ENCODE data around the gene RIOK3.

The RIOK3 gene

DNA sequence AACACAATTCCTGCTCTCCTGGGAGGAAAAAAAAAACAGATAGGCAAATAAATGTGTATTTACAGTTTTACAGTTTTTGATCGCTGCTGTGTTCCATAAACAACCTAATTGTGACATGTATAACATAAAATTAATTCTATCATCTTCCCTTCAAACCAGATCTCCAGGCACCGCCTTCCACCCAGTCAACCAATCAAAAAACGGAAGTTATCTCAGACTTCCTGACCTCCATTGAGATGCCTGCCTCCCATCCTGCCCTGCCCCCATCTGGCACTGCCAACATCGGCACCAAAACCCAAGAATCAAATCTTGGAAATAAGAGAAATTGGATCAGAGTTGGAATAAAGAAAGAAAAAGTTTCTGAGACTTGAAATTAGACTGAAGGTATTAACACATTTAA is 3.1 kb upstream of the RIOK3 start:
- Histone ChIP-seq H3K27ac (ENCODE audit: low read depth in 2 of 2, low read length in 2 of 2) (no peak overlapping the region), H3K4me3 (ENCODE audit: low read length in 2 of 2) (no peak overlapping the region), H3K36me3 (ENCODE audit: control insufficient read depth in 2 of 2, insufficient read depth in 2 of 2, low read length in 2 of 2) (no peaks in the 10 kb centered on the region), H3K9ac (ENCODE audit: low read depth in 1 of 2, low read length in 2 of 2) (no peak overlapping the region), H3K4me1 (ENCODE audit: control insufficient read depth in 2 of 2, insufficient read depth in 2 of 2, low read length in 2 of 2) (peaks cover 13 to 14% of the 10 kb centered on the region in 2 donors), H3K9me3 (ENCODE audit: control insufficient read depth in 2 of 2, low read length in 2 of 2) (no peaks in the 10 kb centered on the region), H3K27me3 (ENCODE audit: control insufficient read depth in 2 of 2, insufficient read depth in 2 of 2, low read length in 2 of 2) (no peaks in the 10 kb centered on the region)

DNA sequence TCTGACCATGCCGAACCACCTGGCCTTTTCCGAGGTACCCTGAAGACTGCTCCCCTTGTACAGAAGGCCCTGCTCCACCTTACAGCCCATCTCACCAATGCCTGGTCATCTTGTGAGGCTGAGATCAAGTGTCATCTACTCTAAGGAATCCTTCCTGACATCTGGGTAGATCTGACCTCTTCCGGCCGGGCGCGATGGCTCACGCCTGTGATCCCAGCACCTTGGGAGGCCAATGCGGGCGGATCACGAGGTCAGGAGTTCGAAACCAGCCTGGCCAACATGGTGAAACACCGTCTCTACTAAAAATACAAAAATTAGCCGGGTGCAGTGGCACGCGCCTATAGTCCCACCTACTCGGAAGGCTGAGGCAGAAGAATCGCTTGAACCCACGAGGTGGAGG is 2.1 kb upstream of the RIOK3 start:
- Histone ChIP-seq H3K9ac (ENCODE audit: low read depth in 1 of 2, low read length in 2 of 2) (no peak overlapping the region), H3K4me3 (ENCODE audit: low read length in 2 of 2) (no peak overlapping the region), H3K9me3 (ENCODE audit: control insufficient read depth in 2 of 2, low read length in 2 of 2) (no peaks in the 10 kb centered on the region), H3K27me3 (ENCODE audit: control insufficient read depth in 2 of 2, insufficient read depth in 2 of 2, low read length in 2 of 2) (no peaks in the 10 kb centered on the region), H3K36me3 (ENCODE audit: control insufficient read depth in 2 of 2, insufficient read depth in 2 of 2, low read length in 2 of 2) (no peaks in the 10 kb centered on the region), H3K27ac (ENCODE audit: low read depth in 2 of 2, low read length in 2 of 2) (no peak overlapping the region), H3K4me1 (ENCODE audit: control insufficient read depth in 2 of 2, insufficient read depth in 2 of 2, low read length in 2 of 2) (peaks cover 13 to 14% of the 10 kb centered on the region in 2 donors)

DNA sequence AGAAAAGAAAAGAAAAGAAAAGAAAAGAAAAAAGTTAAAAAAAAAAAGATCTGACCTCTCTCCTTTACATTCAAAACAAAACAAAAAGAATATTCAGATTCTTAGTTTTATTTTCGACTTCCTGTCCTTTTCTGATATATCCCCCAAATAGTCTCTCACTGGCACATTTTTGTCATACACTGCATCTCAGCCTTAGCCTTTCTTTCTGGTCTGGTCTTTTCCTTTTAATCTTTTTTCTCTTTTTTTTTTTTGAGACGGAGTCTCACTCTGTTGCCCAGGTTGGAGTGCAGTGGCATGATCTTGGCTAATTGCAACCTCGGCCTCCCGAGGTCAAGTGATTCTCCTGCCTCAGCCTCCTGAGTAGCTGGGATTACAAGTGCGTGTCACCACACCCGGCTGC is 1.6 kb upstream of the RIOK3 start:
- H3K4me3 ChIP-seq (ENCODE audit: low read length in 2 of 2), result no peak overlapping the region
- no peak overlapping the region for H3K9ac ChIP-seq (ENCODE audit: low read depth in 1 of 2, low read length in 2 of 2)
- H3K4me1 ChIP-seq (ENCODE audit: control insufficient read depth in 2 of 2, insufficient read depth in 2 of 2, low read length in 2 of 2), result peaks cover 13 to 18% of the 10 kb centered on the region in 2 donors
- peak overlapping the region in 1 of 2 donors; percentile 98 for H3K27ac ChIP-seq (ENCODE audit: low read depth in 2 of 2, low read length in 2 of 2)
- no peaks in the 10 kb centered on the region for H3K27me3 ChIP-seq (ENCODE audit: control insufficient read depth in 2 of 2, insufficient read depth in 2 of 2, low read length in 2 of 2)
- H3K36me3 ChIP-seq (ENCODE audit: control insufficient read depth in 2 of 2, insufficient read depth in 2 of 2, low read length in 2 of 2), result no peaks in the 10 kb centered on the region
- H3K9me3 ChIP-seq (ENCODE audit: control insufficient read depth in 2 of 2, low read length in 2 of 2), result no peaks in the 10 kb centered on the region

- no peaks in the 10 kb centered on the region for H3K27me3 ChIP-seq (ENCODE audit: control insufficient read depth in 2 of 2, insufficient read depth in 2 of 2, low read length in 2 of 2)
- no peaks in the 10 kb centered on the region for H3K36me3 ChIP-seq (ENCODE audit: control insufficient read depth in 2 of 2, insufficient read depth in 2 of 2, low read length in 2 of 2)
- peak overlapping the region; percentile 98 to 100 for H3K27ac ChIP-seq (ENCODE audit: low read depth in 2 of 2, low read length in 2 of 2)
- H3K4me3 ChIP-seq (ENCODE audit: low read length in 2 of 2), result peak overlapping the region; percentile 99 to 100
- H3K9me3 ChIP-seq (ENCODE audit: control insufficient read depth in 2 of 2, low read length in 2 of 2), result no peaks in the 10 kb centered on the region
- peaks cover 13 to 18% of the 10 kb centered on the region in 2 donors for H3K4me1 ChIP-seq (ENCODE audit: control insufficient read depth in 2 of 2, insufficient read depth in 2 of 2, low read length in 2 of 2)
- peak overlapping the region; percentile 97 to 100 for H3K9ac ChIP-seq (ENCODE audit: low read depth in 1 of 2, low read length in 2 of 2)
These were observed 750 bp upstream of the RIOK3 start for GRCh38 chr18:23452347-23452727.

- peak overlapping the region; percentile 98 to 100 for H3K27ac ChIP-seq (ENCODE audit: low read depth in 2 of 2, low read length in 2 of 2)
- H3K9ac ChIP-seq (ENCODE audit: low read depth in 1 of 2, low read length in 2 of 2), result peak overlapping the region; percentile 97 to 100
- no peaks in the 10 kb centered on the region for H3K27me3 ChIP-seq (ENCODE audit: control insufficient read depth in 2 of 2, insufficient read depth in 2 of 2, low read length in 2 of 2)
- H3K9me3 ChIP-seq (ENCODE audit: control insufficient read depth in 2 of 2, low read length in 2 of 2), result no peaks in the 10 kb centered on the region
- peaks cover 18 to 26% of the 10 kb centered on the region in 2 donors for H3K4me1 ChIP-seq (ENCODE audit: control insufficient read depth in 2 of 2, insufficient read depth in 2 of 2, low read length in 2 of 2)
- peak overlapping the region; percentile 99 to 100 for H3K4me3 ChIP-seq (ENCODE audit: low read length in 2 of 2)
- peaks cover 0 to 2% of the 10 kb centered on the region in 2 donors for H3K36me3 ChIP-seq (ENCODE audit: control insufficient read depth in 2 of 2, insufficient read depth in 2 of 2, low read length in 2 of 2)
These were observed 582 bp downstream of the RIOK3 start for GRCh38 chr18:23453680-23454058.

- Histone ChIP-seq H3K9ac (ENCODE audit: low read depth in 1 of 2, low read length in 2 of 2) (no peak overlapping the region), H3K4me3 (ENCODE audit: low read length in 2 of 2) (no peak overlapping the region), H3K9me3 (ENCODE audit: control insufficient read depth in 2 of 2, low read length in 2 of 2) (no peaks in the 10 kb centered on the region), H3K4me1 (ENCODE audit: control insufficient read depth in 2 of 2, insufficient read depth in 2 of 2, low read length in 2 of 2) (peaks cover 42 to 47% of the 10 kb centered on the region in 2 donors), H3K27me3 (ENCODE audit: control insufficient read depth in 2 of 2, insufficient read depth in 2 of 2, low read length in 2 of 2) (no peaks in the 10 kb centered on the region), H3K36me3 (ENCODE audit: control insufficient read depth in 2 of 2, insufficient read depth in 2 of 2, low read length in 2 of 2) (peaks cover 0 to 6% of the 10 kb centered on the region in 2 donors), H3K27ac (ENCODE audit: low read depth in 2 of 2, low read length in 2 of 2) (no peak overlapping the region)
These were observed 3.7 kb downstream of the RIOK3 start for GRCh38 chr18:23456835-23457234.

GRCh38 chr18:23458830-23459529 is 5.9 kb downstream of the RIOK3 start:
- H3K27me3 ChIP-seq (ENCODE audit: control insufficient read depth in 2 of 2, insufficient read depth in 2 of 2, low read length in 2 of 2), result no peaks in the 10 kb centered on the region
- peaks cover 10 to 20% of the 10 kb centered on the region in 2 donors for H3K36me3 ChIP-seq (ENCODE audit: control insufficient read depth in 2 of 2, insufficient read depth in 2 of 2, low read length in 2 of 2)
- no peaks in the 10 kb centered on the region for H3K9me3 ChIP-seq (ENCODE audit: control insufficient read depth in 2 of 2, low read length in 2 of 2)
- peak overlapping the region in 1 of 2 donors; percentile 31 for H3K9ac ChIP-seq (ENCODE audit: low read depth in 1 of 2, low read length in 2 of 2)
- peak overlapping the region; percentile 1 to 44 for H3K27ac ChIP-seq (ENCODE audit: low read depth in 2 of 2, low read length in 2 of 2)
- peaks cover 33 to 37% of the 10 kb centered on the region in 2 donors for H3K4me1 ChIP-seq (ENCODE audit: control insufficient read depth in 2 of 2, insufficient read depth in 2 of 2, low read length in 2 of 2)
- H3K4me3 ChIP-seq (ENCODE audit: low read length in 2 of 2), result peak overlapping the region in 1 of 2 donors; percentile 50

DNA sequence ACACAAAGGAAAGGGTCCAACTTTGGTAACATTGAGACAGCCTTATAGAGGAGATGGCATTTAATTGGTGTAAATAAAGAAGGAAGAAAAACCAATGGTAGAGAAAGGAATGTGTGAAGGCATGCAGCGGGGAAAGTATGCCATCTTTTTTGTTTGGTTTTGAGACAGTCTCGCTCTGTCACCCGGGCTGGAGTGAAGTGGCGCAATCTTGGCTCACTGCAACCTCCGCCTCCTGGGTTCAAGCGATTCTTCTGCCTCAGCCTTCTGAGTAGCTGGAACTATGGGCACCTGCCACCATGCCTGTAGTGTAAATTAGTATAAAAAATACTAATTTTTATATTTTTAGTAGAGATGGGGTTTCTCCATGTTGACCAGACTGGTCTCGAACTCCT is 6.4 kb downstream of the RIOK3 start:
- Histone ChIP-seq H3K9ac (ENCODE audit: low read depth in 1 of 2, low read length in 2 of 2) (no peak overlapping the region), H3K9me3 (ENCODE audit: control insufficient read depth in 2 of 2, low read length in 2 of 2) (no peaks in the 10 kb centered on the region), H3K27ac (ENCODE audit: low read depth in 2 of 2, low read length in 2 of 2) (peak overlapping the region; percentile 66 to 88), H3K4me3 (ENCODE audit: low read length in 2 of 2) (peak overlapping the region in 1 of 2 donors; percentile 50), H3K36me3 (ENCODE audit: control insufficient read depth in 2 of 2, insufficient read depth in 2 of 2, low read length in 2 of 2) (peaks cover 16 to 25% of the 10 kb centered on the region in 2 donors), H3K27me3 (ENCODE audit: control insufficient read depth in 2 of 2, insufficient read depth in 2 of 2, low read length in 2 of 2) (no peaks in the 10 kb centered on the region), H3K4me1 (ENCODE audit: control insufficient read depth in 2 of 2, insufficient read depth in 2 of 2, low read length in 2 of 2) (peaks cover 29 to 37% of the 10 kb centered on the region in 2 donors)

GRCh38 chr18:23460285-23461273 is 7.5 kb downstream of the RIOK3 start:
- H3K9ac ChIP-seq (ENCODE audit: low read depth in 1 of 2, low read length in 2 of 2), result peak overlapping the region in 1 of 2 donors; percentile 50
- no peaks in the 10 kb centered on the region for H3K9me3 ChIP-seq (ENCODE audit: control insufficient read depth in 2 of 2, low read length in 2 of 2)
- H3K27me3 ChIP-seq (ENCODE audit: control insufficient read depth in 2 of 2, insufficient read depth in 2 of 2, low read length in 2 of 2), result no peaks in the 10 kb centered on the region
- H3K36me3 ChIP-seq (ENCODE audit: control insufficient read depth in 2 of 2, insufficient read depth in 2 of 2, low read length in 2 of 2), result peaks cover 19 to 33% of the 10 kb centered on the region in 2 donors
- H3K4me3 ChIP-seq (ENCODE audit: low read length in 2 of 2), result peak overlapping the region; percentile 4 to 44
- H3K27ac ChIP-seq (ENCODE audit: low read depth in 2 of 2, low read length in 2 of 2), result peak overlapping the region; percentile 66 to 88
- peaks cover 29 to 33% of the 10 kb centered on the region in 2 donors for H3K4me1 ChIP-seq (ENCODE audit: control insufficient read depth in 2 of 2, insufficient read depth in 2 of 2, low read length in 2 of 2)

- peaks cover 32 to 50% of the 10 kb centered on the region in 2 donors for H3K36me3 ChIP-seq (ENCODE audit: control insufficient read depth in 2 of 2, insufficient read depth in 2 of 2, low read length in 2 of 2)
- no peaks in the 10 kb centered on the region for H3K27me3 ChIP-seq (ENCODE audit: control insufficient read depth in 2 of 2, insufficient read depth in 2 of 2, low read length in 2 of 2)
- no peak overlapping the region for H3K9ac ChIP-seq (ENCODE audit: low read depth in 1 of 2, low read length in 2 of 2)
- no peak overlapping the region for H3K27ac ChIP-seq (ENCODE audit: low read depth in 2 of 2, low read length in 2 of 2)
- no peak overlapping the region for H3K4me3 ChIP-seq (ENCODE audit: low read length in 2 of 2)
- H3K9me3 ChIP-seq (ENCODE audit: control insufficient read depth in 2 of 2, low read length in 2 of 2), result no peaks in the 10 kb centered on the region
- peaks cover 24 to 29% of the 10 kb centered on the region in 2 donors for H3K4me1 ChIP-seq (ENCODE audit: control insufficient read depth in 2 of 2, insufficient read depth in 2 of 2, low read length in 2 of 2)
These were observed 9.8 kb downstream of the RIOK3 start for GRCh38 chr18:23462876-23463275.

All from mucosa of rectum (tissue), 2 donors.